PC-9 (cell line): ENCODE results near the gene MBOAT2. TPM values are rescaled to one million over a fixed set of nuclear protein-coding genes. Genes with fewer than 3 reads are reported as not detected.

Experiments used
- BruUV-seq: library from RNA; stranded (reverse); fragments of 400-500 nt; replicated peaks from 2 replicates; lab custom pipeline; 2021; lab: Mats Ljungman, UMichigan
- CTCF ChIA-PET: fragments of 300-600 bp; sonication (Branson Sonifier 250); formaldehyde crosslinking; loops from one replicate; lab custom pipeline; 2022; ENCODE audit warnings: antibody characterized with exemption; lab: Charles Lee
- POLR2A ChIA-PET: fragments of 300-600 bp; sonication (Branson Sonifier 250); formaldehyde crosslinking; loops from one replicate; lab custom pipeline; 2022; ENCODE audit warnings: antibody characterized with exemption; ENCODE audit not compliant: unreplicated experiment; lab: Charles Lee
- DNase-seq, 2 experiments: peaks; one replicate each; pipeline versions ENCODE4 v3.0.0 to v3.0.0-alpha.2; 2015 to 2022; ENCODE audit warnings: mixed read lengths in 1 of 2
- H2AFZ ChIP-seq: fragments of 200-600 bp; sonication (generic); 2 replicates; pipeline ENCODE4 v1.8.1; 2017; ENCODE audit warnings: antibody characterized with exemption
- H3F3A ChIP-seq: fragments of 200-600 bp; sonication (generic); 2 replicates; pipeline ENCODE4 v1.8.1; 2017; ENCODE audit warnings: antibody characterized with exemption, mild to moderate bottlenecking, low read depth; ENCODE audit not compliant: insufficient read depth
- H3K27ac ChIP-seq: fragments of 200-600 bp; sonication (generic); 2 replicates; pipeline ENCODE4 v1.6.1; 2016; ENCODE audit warnings: mixed run types
- H3K27me3 ChIP-seq: fragments of 200-600 bp; sonication (generic); 2 replicates; pipeline ENCODE4 v1.6.1; 2016; ENCODE audit warnings: low read depth, mixed run types; ENCODE audit not compliant: insufficient read depth
- H3K36me3 ChIP-seq: fragments of 200-600 bp; sonication (generic); 2 replicates; pipeline ENCODE4 v1.6.1; 2016; ENCODE audit warnings: low read depth, mixed run types
- H3K4me1 ChIP-seq: fragments of 200-600 bp; sonication (generic); replicated peaks from 2 replicates; pipeline ENCODE4 v1.6.1; 2016; ENCODE audit warnings: mixed run types; ENCODE audit not compliant: insufficient read depth
- H3K4me2 ChIP-seq: fragments of 200-600 bp; sonication (generic); 2 replicates; pipeline ENCODE4 v1.6.1; 2017; ENCODE audit warnings: mixed run types
- H3K4me3 ChIP-seq: fragments of 200-600 bp; sonication (generic); 2 replicates; pipeline ENCODE4 v1.6.1; 2016; ENCODE audit warnings: mixed run types
- H3K79me2 ChIP-seq: fragments of 200-600 bp; sonication (generic); 2 replicates; pipeline ENCODE4 v1.6.1; 2017; ENCODE audit warnings: low read depth, mixed run types
- H3K9me2 ChIP-seq: fragments of 200-600 bp; sonication (generic); 2 replicates; pipeline ENCODE4 v1.8.1; 2017; ENCODE audit warnings: mild to moderate bottlenecking; ENCODE audit not compliant: insufficient read depth
- H3K9me3 ChIP-seq: fragments of 200-600 bp; sonication (generic); 2 replicates; pipeline ENCODE4 v1.8.1; 2016; ENCODE audit warnings: low read depth; ENCODE audit not compliant: insufficient read depth
- H4K20me1 ChIP-seq: fragments of 200-600 bp; sonication (generic); 2 replicates; pipeline ENCODE4 v1.8.1; 2017; ENCODE audit not compliant: insufficient read depth
- CTCF ChIP-seq: fragments of 200-600 bp; sonication (generic); conservative IDR thresholded peaks from 2 replicates; pipeline ENCODE4 v1.6.1; 2017; ENCODE audit warnings: mixed run types, antibody characterized with exemption, mild to moderate bottlenecking, moderate library complexity
- EZH2 ChIP-seq: fragments of 200-600 bp; sonication (generic); IDR thresholded peaks from 2 replicates; pipeline ENCODE4 v1.8.0; 2017; ENCODE audit warnings: antibody characterized with exemption, low read depth
- intact Hi-C: fragments of 100-400 bp; cut with micrococcal nuclease; formaldehyde crosslinking; loops from one replicate; pipeline ENCODE4 v1.10.0; 2022; ENCODE audit not compliant: unreplicated experiment
- total RNA-seq: library from RNA; stranded (reverse); gene quantifications from 2 replicates; pipeline ENCODE4 v1.2.3, GENCODE V29; 2021

MBOAT2 gene
- total RNA-seq, 1 experiment from 2014 or later = 57.7 TPM

GRCh38 chr2:8819948-8820347 lies 183.5 kb downstream of the MBOAT2 start:
- Histone ChIP-seq H2AFZ (no peak overlapping the region), H3K79me2 (no peaks in the 10 kb centered on the region), H4K20me1 (no peaks in the 10 kb centered on the region), H3K4me1 (0 out of 2 replicates have a peak, but pooled peaks cover 6% of the 10 kb centered on the region), H3K36me3 (no peaks in the 10 kb centered on the region; the same call in 1 of the 2 replicates), H3F3A (peaks cover 11% of the 10 kb centered on the region; the same call in 1 of the 2 replicates), H3K9me2 (no peaks in the 10 kb centered on the region), H3K9me3 (no peaks in the 10 kb centered on the region), H3K4me3 (no peak overlapping the region), H3K4me2 (no peak overlapping the region), H3K27ac (no peak overlapping the region), H3K27me3 (no peaks in the 10 kb centered on the region)
- no TSS peak for BruUV-seq
- ChIA-PET CTCF (no interaction called here), POLR2A (no interaction called here)
- no peak for TF ChIP-seq EZH2
- no peak for TF ChIP-seq CTCF
- no peak for DNase-seq
- intact Hi-C loops = no loop called here

- POLR2A ChIA-PET = no interaction called here
- intact Hi-C loops = no loop called here
- CTCF ChIA-PET = no interaction called here
Observed at GRCh38 chr2:8819194-8819593, 184.3 kb downstream of the MBOAT2 start.

GRCh38 chr2:8817221-8817620 lies 186.3 kb downstream of the MBOAT2 start:
- Histone ChIP-seq H3K4me1 (0 out of 2 replicates have a peak, but pooled peaks cover 3% of the 10 kb centered on the region), H3K9me2 (no peaks in the 10 kb centered on the region), H3K27me3 (no peaks in the 10 kb centered on the region), H3K4me2 (no peak overlapping the region), H2AFZ (no peak overlapping the region), H3K79me2 (no peaks in the 10 kb centered on the region), H3K4me3 (no peak overlapping the region), H3F3A (peaks cover 8% of the 10 kb centered on the region; the same call in 1 of the 2 replicates), H3K9me3 (no peaks in the 10 kb centered on the region), H3K36me3 (no peaks in the 10 kb centered on the region; the same call in 1 of the 2 replicates), H4K20me1 (no peaks in the 10 kb centered on the region), H3K27ac (no peak overlapping the region)
- BruUV-seq = no TSS peak
- TF ChIP-seq CTCF (no peak), EZH2 (no peak)
- CTCF ChIA-PET = no interaction called here
- POLR2A ChIA-PET = no interaction called here
- intact Hi-C loops = no loop called here
- no peak for DNase-seq

More at GRCh38 chr2:8819194-8819593, 184.3 kb downstream of the MBOAT2 start:
- Histone ChIP-seq H3K9me3 (no peaks in the 10 kb centered on the region), H3K27me3 (no peaks in the 10 kb centered on the region), H2AFZ (no peak overlapping the region), H3K9me2 (no peaks in the 10 kb centered on the region), H3K4me2 (no peak overlapping the region), H3K4me1 (0 out of 2 replicates have a peak, but pooled peaks cover 6% of the 10 kb centered on the region), H3K4me3 (no peak overlapping the region), H3F3A (peaks cover 11% of the 10 kb centered on the region; the same call in 1 of the 2 replicates), H3K79me2 (no peaks in the 10 kb centered on the region), H4K20me1 (no peaks in the 10 kb centered on the region), H3K36me3 (no peaks in the 10 kb centered on the region; the same call in 1 of the 2 replicates), H3K27ac (no peak overlapping the region)
- no peak for DNase-seq
- BruUV-seq = no TSS peak
- TF ChIP-seq EZH2 (no peak), CTCF (no peak)
